HG02870 (cell line): ENCODE results near the gene NOP14.
"Not testable (repeated sequence)": the region's sequence is repeated elsewhere in the genome, so short reads cannot be mapped to it uniquely, and the experiment has no call there.

Experiments used
- ATAC-seq: cut with Tn5 transposase; IDR thresholded peaks from one replicate; pipeline ENCODE4 v1.9.1; 2021; ENCODE audit warnings: mild to moderate bottlenecking, moderate library complexity; ENCODE audit not compliant: unreplicated experiment

Gene NOP14

DNA sequence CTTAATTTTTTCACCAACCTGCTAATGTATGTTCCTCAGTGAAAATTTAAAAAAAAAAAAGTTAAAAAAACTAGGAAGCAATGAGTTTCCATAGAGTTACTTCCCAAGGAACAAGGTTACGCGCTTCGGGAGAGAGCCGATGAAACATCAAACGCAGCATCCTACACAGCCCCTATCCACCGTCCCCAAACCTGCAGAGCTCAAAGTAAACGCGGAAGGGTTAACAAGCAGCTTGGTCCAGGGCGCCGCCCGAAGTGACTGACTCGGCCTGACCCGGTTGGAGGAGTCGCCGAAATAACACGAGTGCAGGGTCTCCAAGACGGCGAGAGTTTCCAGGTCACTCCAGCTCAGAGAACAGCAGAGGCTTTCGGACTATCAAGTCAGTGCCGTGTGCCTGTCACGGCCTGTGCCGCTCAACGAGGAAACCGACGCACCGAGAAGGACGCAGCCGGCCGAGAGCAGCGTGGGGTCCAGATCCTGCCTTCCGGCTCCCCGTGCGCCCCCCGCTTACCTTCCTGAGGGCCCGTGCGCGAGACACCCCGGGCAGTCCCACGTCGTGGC, 512 bp downstream of the NOP14 start:
- ATAC-seq = peak; percentile 22

DNA sequence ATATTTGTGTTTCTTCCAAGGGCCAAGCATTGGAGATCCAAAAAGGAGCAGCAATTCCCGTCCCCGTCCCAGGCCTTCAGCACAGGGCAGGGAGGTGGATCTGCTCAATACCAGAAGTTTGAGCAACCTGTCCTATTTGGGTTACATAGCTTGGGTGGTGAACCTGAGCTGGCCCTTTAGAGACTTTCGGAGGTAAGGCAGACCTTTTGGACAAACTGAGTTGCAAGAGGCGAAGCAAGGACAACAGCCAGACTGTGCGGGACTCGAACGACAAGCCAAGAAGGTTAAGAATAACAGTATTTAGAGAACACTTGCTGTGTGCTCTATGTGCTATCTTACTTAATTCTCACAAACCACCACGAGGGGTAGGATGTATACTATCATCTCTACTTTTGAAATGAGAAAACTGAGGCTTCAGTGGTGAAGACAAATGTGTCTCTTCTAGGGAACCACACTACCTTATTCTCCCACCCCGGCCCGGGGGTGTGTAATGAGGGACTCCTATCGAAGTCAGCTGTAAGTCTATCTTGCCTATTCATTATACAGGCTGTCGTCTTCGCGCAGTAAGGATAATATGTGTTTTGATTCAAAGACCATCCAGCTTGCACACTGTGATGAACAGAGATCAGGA, 1.3 kb downstream of the NOP14 start:
- peak; percentile 23 for ATAC-seq

DNA sequence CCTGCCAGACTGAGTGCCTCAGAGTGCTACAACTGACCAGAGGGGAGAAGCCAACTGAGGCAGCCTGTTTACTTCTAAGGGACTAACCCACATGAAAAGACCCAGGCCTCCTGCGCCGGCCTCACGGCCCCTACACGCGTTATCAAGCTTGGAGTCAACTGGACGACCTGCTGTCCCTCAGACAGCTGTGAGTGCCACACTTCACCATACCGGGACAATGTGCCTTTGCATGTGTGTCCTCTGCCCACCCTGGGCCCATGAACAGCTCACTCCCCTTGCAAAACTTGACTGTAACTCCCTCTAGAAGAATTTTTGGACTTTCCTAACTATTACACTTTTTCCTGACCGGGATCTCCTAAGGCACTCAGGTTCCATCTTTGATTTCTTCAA, 1.8 kb downstream of the NOP14 start:
- ATAC-seq = no peak

DNA sequence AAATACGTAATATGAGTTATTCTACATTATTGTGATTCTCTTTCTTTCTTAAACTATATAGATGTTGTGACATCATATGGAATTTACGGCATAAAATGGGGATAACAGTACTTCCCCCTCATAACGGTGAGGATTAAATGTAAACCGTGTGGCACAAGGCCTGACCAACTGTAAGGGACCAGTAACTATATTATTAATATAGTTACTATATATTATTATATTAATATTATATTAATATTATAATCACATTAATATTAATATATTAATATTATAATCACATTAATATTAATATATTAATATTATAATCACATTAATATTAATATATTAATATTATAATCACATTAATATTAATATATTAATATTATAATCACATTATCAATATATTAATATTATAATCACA, 2.8 kb downstream of the NOP14 start:
- ATAC-seq = not testable (repeated sequence)

DNA sequence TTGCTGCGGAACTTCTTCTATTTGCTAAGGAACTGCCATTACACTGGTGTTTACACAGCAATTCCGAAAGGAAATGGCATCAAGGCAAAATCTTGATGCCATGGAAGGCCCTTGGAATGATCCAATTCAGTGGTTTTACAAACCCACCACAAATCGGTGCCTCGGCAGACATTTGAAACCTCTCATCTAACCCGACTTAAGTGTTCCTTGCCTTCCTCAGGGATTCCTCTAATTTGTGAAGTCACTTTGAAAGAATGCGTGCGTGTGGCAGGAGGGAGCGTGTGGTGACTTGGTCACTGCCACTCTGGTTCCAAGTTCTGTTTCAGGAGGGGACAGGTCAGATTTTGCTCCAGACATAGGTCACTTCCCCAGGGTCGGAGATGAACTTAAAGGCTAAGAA, 4.8 kb downstream of the NOP14 start:
- no peak for ATAC-seq

DNA sequence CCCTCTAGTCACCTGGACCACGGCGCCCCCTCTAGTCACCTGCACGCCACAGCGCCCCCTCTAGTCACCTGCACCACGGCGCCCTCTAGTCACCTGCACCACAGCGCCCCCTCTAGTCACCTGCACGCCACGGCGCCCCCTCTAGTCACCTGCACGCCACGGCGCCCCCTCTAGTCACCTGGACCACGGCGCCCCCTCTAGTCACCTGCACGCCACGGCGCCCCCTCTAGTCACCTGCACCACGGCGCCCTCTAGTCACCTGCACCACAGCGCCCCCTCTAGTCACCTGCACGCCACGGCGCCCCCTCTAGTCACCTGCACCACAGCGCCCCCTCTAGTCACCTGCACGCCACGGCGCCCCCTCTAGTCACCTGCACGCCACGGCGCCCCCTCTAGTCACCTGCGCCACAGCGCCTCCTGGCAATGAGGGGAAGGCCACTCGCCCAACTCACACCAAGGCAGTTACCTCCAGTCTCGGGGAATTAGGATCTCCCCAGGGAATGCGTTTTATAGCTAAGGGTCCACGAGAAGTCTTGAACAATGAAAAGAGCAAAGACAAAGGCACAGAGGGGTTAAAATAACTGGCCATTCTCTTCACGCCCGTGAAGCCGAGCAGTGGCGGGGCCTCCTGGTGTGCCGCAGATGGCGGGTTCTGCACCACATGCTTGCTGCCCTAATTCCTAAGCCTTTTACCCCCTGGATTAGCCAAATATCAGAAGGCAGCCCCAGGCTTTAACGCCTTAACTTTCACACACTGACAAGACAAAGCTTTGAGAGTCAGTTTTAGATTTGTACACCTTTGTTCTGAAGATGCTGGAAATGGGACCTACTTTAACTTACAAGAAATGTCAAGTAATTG, 7.8 kb downstream of the NOP14 start:
- ATAC-seq = not testable (repeated sequence)

DNA sequence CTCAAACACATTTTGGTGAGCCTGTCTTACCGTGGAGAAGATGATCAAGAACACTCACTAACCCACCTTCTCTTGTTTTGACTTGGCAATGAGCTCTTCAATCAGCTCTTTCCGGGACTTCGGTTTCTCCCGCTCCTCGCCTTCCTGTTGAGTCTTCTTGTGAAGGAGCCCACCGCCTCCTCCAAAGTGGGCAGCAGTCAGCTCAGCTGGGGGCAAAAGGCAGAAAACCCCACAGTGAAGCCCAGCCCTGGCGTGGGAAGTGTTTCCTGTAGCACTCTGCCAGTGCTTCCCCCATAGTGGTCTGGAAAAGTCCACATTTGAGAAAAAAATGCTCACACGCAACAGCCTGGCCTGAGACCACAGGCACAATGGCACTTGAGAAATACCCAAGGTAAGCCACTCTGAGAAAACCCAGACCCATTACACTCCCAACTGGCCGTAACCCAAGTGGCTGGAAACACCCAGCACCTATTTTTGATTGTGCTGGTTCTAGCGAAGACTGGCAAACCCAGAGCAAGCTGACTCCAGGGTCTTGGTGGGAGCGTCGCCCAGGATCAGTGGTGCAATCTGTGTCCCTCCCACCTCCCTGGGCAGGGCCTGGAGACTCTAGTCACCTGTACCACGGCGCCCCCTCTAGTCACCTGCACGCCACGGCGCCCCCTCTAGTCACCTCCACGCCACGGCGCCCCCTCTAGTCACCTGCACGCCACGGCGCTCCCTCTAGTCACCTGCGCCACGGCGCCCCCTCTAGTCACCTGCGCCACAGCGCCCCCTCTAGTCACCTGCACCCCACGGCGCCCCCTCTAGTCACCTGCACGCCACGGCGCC, 8.6 kb downstream of the NOP14 start:
- peak; percentile 60 for ATAC-seq

DNA sequence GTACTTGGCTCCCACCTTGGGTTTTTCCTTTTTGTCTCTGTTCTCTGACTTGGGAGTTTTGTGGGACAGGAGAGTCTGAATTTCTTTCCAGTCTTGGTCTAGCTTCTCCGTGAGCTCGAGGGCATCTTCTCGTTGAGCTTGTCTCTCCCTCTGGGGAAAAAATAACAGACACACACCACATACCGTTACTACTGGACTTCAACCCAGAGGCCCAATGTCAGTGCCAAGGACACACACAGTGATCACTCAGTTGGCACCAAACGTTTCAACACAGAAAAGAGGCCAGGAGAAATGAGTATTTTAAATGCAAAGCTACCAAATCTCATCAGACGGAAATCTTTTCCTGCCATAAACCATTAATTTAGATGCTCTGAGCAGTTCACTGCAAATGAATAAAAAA, 9.7 kb downstream of the NOP14 start:
- no peak for ATAC-seq

DNA sequence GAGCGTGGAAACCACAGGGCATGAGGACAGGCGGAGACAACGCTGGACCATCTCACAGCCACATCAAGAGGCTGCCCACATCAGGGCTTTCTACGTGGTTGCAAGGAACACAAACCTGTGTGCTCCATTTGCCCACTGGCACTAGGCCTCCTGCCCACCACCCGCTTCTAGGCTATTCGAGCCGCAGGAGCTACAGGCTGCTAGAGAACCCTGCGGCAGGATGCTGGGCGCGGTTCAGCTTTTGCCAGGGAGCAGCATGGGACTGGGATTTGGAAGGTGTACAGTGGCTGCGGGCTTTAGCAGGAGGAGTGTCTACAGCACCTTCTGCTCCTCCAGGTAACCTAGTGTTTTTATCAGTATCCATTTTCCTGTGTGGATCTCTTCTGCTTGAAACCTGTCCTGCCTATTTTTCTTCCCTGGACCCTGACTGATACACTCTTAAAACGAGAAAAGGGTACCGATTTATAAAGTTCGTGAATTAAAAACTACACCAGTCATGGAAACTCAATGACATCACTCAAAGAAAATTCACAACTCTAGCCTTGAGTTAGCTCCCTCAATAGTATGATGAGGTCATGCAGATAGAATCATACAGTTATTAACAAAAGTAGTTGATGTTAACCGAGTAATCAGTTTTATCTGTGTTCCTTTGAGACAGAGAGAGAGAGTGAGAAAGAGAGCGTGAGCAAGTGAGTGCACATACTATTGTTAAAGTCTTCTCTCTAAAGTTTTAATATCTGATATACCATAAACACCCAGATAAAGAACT, 12.8 kb downstream of the NOP14 start:
- no peak for ATAC-seq

DNA sequence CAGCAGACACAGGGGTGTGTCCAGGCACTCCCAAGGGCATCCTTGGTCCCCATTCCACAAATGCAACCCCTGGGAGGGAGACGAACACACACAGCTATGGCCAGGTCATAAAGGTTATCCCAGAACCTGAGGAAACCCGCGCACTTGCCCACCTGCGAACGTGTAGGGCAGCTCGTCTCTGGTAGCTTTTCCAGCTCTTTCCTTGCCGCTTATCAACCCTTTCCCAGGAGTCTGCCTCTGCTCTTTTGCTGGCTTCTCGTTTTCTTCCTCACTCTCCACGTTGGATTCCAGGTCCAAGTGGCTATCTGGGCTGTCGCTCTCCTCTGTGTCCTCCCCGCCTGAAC, 13.5 kb downstream of the NOP14 start:
- ATAC-seq = no peak

DNA sequence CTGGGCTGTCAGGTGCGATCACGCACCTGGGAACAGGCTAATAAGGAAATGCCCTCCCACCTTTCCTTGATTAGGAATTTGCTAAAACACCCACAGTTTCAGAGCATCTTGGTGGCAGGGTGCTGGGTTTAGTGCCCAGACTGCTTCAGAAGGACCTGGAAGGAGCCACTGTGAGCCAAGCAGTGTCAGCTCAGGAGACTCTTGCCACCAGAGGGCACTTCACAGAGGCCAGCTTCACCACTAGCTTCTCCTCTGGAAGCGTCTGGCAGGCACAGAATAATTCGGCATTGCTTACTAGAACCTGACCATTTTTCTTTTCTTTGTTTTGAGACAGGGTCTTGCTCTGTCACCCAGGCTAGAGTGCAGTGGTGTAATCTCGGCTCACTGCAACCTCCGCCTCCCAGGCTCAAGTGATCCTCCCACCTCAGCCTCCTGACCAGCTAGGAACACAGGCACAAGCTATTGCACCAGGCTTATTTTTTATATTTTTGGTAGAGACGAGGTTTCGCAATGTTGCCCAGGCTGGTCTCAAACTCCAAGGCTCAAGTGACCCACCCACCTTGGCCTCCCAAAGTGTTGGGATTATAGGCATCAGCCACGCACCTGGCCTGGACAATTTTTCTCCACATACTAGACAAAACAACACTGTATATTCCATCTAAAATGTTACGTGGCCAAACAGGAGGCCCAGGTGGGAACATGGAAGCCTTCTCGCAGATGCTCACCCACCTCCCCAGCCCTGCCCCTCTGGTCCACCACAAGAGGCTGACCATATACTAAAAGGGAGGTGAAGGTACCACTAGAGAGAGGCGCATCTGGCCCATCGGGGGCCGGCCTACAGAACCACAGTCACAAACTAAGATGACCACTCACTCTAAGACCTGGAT, 14.1 kb downstream of the NOP14 start:
- ATAC-seq = no peak

DNA sequence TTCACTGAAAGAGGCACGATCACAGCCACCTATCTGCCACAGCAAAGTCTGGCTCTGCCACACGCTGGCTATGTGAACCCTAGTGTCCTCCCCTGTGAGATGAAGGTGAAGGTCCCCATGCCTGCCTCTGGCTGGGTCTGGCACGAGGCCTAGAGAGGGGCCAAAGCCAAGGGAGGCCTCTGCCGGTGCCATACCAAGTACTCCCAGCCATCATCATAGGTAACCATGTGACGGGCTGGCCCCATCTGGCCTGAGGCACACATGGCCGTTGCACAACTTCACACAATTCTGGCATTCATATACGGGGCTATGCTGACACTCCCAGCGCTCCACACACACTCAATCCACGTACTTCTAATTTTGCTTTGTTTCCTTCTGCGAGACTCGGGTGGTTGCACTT, 15.3 kb downstream of the NOP14 start:
- ATAC-seq = no peak

DNA sequence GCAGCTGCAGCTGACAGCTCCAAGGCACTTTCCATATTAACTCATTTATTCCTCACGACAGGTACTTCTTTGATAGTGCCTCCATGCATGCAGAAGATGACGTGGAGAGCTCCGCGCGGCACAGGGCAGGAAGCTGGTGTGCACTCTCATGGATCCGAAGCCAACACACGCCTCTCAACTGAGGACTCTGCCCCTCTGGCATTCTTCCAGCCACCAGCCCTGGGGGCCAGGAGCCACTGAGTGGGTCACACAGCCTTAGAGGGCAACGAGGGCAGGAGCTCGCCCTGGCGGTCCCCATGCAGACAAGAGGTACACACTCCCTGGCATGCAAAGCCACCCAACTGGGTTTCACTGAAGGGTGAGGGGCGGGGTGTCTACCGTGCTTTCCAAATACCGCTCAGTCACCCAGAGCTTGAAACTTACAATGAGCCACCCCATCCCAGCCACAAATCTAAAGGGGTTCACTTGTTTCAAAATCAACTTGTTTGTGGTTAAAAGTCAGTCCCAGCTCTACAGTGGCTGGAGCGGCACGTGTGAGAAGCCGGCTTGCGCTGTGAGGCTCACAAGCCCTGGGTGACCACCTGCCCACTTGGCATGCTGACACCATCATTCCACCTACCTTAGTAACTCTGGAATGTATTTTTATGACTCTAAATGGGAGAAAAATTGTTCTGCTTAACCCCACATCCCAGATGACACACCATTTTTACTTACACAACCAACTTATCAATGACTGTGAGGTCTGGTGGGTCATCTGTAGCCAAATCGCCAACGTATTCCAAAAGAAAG, 16.2 kb downstream of the NOP14 start:
- no peak for ATAC-seq

DNA sequence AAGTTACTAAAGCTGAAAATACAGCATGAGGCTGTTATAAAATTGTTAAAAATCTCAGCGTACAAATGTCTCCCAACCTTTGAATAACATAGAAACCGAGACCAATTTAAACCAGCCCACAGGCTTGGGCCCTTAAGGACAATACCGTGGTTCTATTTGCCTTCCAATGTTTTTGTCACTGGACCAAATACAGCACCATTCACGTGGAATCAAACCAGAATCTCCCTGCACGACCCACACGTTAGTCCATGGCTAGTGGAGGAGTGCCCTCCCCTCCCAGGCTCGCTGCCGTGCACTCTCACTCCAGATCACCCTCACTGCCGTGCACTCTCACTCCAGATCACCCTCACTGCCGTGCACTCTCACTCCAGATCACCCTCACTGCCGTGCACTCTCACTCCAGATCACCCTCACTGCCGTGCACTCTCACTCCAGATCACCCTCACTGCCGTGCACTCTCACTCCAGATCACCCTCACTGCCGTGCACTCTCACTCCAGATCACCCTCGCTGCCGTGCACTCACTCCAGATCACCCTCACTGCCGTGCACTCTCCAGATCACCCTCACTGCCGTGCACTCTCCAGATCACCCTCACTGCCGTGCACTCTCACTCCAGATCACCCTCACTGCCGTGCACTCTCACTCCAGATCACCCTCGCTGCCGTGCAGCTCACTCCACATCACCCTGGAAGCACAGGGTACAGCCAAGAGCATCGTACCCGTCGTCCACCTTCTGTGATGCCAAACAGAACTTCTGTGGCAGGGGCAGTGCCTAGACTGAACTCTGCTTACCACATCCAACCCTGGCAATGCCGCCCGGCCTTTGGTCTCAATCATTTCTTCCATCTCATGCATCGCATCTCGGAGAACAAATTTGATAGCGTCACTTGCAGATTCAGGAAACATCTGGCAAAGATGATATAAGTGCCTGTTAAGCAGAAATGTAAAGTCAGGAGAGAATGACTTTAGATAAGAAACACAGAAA, 17.3 kb downstream of the NOP14 start:
- not testable (repeated sequence) for ATAC-seq

DNA sequence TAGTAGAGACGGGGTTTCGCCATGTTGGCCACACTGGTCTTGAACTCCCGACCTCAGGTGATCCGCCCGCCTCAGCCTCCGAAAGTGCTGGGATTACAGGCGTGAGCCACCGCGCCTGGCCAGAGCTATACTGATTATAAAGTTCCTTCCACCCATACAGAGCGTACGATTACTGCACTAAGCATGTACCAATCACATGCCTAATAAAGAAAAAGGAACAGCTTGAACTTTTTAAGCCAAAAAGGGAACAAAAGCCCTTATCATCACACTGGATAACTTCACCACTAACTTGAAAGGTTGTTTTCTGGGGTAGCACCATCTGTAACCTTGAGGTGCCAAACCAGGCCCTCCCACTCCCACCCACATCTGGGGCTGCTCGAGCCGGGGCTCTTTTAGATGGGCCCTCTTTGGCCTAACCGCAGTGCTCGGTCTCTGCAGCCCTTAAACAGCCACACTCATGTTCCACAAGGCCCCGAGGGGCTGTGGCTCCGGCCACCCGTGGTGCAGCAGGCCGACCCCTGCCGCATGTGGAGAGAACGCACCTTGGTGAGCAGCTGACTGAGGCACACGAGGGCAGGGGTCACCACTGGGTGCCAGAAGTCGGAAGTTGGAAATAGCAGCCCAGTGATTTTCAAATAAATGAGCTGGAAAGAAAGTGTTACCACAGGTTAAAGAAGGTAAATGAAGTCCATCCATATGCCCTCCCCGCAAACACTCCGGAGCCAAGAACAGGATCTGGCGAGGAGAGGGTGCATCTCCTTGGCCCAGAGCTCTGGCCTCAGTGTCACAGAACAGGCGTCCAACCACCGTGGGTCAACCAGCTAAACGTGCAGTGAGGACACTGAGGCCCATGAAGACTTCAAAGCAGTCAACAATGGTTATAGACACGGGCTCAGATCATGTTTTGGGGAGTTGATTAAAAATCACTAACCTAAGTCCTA, 18.4 kb downstream of the NOP14 start:
- no peak for ATAC-seq

DNA sequence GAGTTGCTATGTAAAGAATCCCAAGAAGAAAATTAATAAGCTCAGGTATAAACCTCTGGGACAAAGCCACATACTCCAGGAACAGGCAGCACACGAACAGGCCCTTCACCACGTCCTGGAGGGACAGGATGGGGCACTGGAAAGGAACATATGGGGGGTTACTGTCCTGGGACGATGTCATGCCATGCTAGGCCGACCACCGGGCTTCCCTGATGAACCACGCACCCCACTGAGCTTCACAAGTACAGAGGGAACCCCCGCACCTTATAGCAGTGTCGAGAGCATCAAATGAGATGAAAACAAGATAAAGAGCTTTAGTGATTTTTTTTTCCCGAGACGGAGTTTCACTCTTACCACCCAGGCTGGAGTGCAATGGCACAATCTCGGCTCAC, 19.1 kb downstream of the NOP14 start:
- ATAC-seq = no peak
